ENCODE data around the gene LMTK2.

The LMTK2 gene

DNA sequence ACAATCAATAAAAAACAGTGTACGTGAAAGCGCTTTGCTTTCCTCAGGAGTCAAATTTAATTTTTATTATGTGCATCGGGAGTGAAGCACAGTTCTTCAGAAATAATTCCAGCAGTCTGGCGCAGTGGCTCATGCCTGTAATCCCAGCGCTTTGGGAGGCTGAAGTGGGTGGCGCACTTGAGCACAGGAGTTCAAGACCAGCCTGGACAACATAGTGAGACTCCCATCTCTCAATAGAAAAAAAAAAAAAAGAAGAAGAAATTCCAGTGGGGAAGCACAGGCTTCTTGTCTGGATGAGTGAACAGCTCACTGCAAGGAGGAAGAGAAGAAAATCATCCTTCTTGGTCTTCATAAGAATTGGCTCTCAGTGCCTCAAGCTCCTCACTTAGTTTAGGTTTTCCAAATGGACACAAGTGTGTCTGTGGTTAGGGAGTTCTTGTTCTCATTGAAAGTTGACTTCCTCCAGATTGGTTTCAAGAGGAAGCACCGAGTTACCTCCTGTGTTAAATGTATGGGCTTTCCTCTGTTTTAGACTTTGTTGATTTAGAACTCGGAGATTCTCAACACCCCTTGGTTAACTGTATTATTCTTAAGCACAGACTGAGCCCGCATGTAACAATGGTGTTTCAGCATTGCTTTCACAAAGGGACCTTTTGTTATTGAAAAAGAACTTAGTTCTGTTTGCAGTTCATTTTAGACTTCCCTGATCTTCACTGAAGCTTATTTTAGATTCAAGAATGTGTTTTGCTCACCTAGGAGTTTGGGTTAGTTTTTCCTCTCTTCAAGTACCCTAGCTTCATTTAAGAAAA, 28.0 kb downstream of the LMTK2 start:
- H3K4me3 ChIP-seq (ENCODE audit: insufficient read depth, low read depth, low read length, poor library complexity, severe bottlenecking), result no peak overlapping the region
- DNase-seq, result no peak
- no peaks in the 10 kb centered on the region for H3K27me3 ChIP-seq (replicated peaks; ENCODE audit: control insufficient read depth, insufficient read depth, low read length, poor library complexity, severe bottlenecking)
- peaks cover 13% of the 10 kb centered on the region for H3K36me3 ChIP-seq (ENCODE audit: control insufficient read depth, insufficient read depth, low read length)
- no peaks in the 10 kb centered on the region for H3K9me3 ChIP-seq (ENCODE audit: control insufficient read depth, low read length)
- H3K27ac ChIP-seq (ENCODE audit: insufficient read depth, low read length, poor library complexity, severe bottlenecking), result no peak overlapping the region
- H3K4me1 ChIP-seq (ENCODE audit: control insufficient read depth, insufficient read depth, low read length, poor library complexity, severe bottlenecking), result peaks cover 21% of the 10 kb centered on the region

DNA sequence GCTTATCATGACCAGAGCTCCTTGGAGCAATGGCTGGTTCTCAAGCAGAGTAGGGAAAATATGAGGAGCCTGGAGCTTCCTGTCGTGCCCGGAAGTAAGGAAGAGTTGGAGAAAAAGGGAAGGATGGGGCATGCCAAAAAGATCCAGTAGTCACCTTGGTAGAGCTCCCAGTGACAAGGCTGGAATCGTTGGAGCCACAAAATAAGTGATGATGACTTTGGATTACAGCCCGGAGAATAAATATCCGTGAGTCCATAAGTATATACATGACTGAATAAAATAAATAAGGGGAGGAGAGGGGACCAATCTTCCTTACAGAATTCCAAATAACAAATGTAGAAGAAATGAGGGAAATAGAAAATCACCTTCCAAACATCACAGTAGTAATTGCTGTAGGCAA, 29.3 kb downstream of the LMTK2 start:
- Histone ChIP-seq H3K4me1 (ENCODE audit: control insufficient read depth, insufficient read depth, low read length, poor library complexity, severe bottlenecking) (peaks cover 21% of the 10 kb centered on the region), H3K9me3 (ENCODE audit: control insufficient read depth, low read length) (no peaks in the 10 kb centered on the region), H3K4me3 (ENCODE audit: insufficient read depth, low read depth, low read length, poor library complexity, severe bottlenecking) (no peak overlapping the region), H3K27me3 (replicated peaks; ENCODE audit: control insufficient read depth, insufficient read depth, low read length, poor library complexity, severe bottlenecking) (no peaks in the 10 kb centered on the region), H3K27ac (ENCODE audit: insufficient read depth, low read length, poor library complexity, severe bottlenecking) (no peak overlapping the region), H3K36me3 (ENCODE audit: control insufficient read depth, insufficient read depth, low read length) (peaks cover 16% of the 10 kb centered on the region)
- no peak for DNase-seq

DNA sequence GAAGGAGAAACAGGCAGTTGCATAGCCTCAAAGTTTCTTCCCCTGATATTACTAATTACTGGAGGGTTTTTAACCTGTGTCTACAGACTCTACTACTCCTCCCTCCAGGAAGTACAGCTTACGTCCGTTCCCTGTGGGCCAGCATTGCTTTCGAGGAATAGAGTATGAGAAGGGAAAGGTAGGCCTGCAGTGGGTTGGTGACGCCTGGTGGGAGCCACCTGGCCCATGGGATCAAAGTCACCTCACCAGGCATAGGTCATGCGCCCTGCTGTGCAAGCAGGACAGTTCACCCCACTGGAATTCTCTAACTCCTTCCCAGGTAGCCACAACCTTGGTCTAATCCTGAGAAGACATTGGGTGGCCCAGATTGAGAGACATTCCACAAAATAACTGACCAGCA, 29.8 kb downstream of the LMTK2 start:
- peaks cover 20% of the 10 kb centered on the region for H3K36me3 ChIP-seq (ENCODE audit: control insufficient read depth, insufficient read depth, low read length)
- DNase-seq, result no peak
- no peak overlapping the region for H3K27ac ChIP-seq (ENCODE audit: insufficient read depth, low read length, poor library complexity, severe bottlenecking)
- H3K9me3 ChIP-seq (ENCODE audit: control insufficient read depth, low read length), result no peaks in the 10 kb centered on the region
- no peaks in the 10 kb centered on the region for H3K27me3 ChIP-seq (replicated peaks; ENCODE audit: control insufficient read depth, insufficient read depth, low read length, poor library complexity, severe bottlenecking)
- no peak overlapping the region for H3K4me3 ChIP-seq (ENCODE audit: insufficient read depth, low read depth, low read length, poor library complexity, severe bottlenecking)
- H3K4me1 ChIP-seq (ENCODE audit: control insufficient read depth, insufficient read depth, low read length, poor library complexity, severe bottlenecking), result peaks cover 21% of the 10 kb centered on the region

DNA sequence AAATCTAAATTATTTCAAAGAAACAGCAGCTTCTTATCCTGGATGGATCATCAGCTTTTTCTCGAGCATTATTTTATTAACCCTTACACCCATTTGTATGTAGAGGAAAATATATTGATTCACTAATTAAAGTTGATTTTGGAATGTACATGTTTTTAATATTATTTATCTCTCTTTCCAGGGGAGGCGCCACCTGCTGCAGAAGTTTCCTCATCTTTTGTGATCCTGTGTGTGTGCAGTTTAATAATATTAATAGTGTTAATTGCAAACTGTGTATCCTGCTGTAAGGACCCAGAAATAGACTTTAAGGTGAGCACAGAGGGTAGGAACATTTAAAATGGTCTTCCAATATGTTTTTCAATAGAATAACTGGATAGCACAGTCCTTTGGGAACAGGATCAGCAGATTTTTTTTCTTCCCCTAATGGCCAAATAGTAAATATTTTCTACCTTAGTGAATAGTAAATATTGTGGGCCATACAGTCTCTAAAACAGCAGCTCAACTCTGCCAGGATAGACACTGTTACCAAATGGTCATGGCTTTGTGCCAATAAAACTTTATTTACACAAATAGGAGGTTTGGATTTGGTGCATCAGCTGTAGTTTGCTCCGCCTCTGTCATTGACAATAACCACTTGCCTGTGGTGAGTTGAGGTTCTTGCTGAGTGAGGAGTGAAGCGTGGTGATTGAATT, 30.6 kb downstream of the LMTK2 start:
- H3K27me3 ChIP-seq (replicated peaks; ENCODE audit: control insufficient read depth, insufficient read depth, low read length, poor library complexity, severe bottlenecking), result no peaks in the 10 kb centered on the region
- no peak overlapping the region for H3K4me3 ChIP-seq (ENCODE audit: insufficient read depth, low read depth, low read length, poor library complexity, severe bottlenecking)
- H3K4me1 ChIP-seq (ENCODE audit: control insufficient read depth, insufficient read depth, low read length, poor library complexity, severe bottlenecking), result peaks cover 16% of the 10 kb centered on the region
- H3K27ac ChIP-seq (ENCODE audit: insufficient read depth, low read length, poor library complexity, severe bottlenecking), result no peak overlapping the region
- peaks cover 24% of the 10 kb centered on the region for H3K36me3 ChIP-seq (ENCODE audit: control insufficient read depth, insufficient read depth, low read length)
- no peaks in the 10 kb centered on the region for H3K9me3 ChIP-seq (ENCODE audit: control insufficient read depth, low read length)
- no peak for DNase-seq

DNA sequence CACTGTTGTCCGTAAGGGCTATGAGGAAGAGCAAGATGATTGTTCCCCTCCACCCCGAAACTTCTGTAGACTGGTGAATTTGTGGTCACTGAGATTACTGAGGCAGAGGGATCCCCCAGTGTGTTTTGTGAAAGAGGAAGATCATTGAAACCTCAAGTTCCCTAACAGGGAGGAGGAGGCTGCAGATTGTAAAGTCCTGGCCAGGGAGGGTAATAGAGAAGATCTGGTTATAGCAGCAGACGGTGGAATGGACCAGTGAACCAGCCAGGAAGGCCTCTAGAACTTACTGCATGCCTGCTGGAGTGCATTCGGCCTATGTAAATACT, 31.1 kb downstream of the LMTK2 start:
- peaks cover 11% of the 10 kb centered on the region for H3K4me1 ChIP-seq (ENCODE audit: control insufficient read depth, insufficient read depth, low read length, poor library complexity, severe bottlenecking)
- peaks cover 28% of the 10 kb centered on the region for H3K36me3 ChIP-seq (ENCODE audit: control insufficient read depth, insufficient read depth, low read length)
- H3K9me3 ChIP-seq (ENCODE audit: control insufficient read depth, low read length), result no peaks in the 10 kb centered on the region
- H3K4me3 ChIP-seq (ENCODE audit: insufficient read depth, low read depth, low read length, poor library complexity, severe bottlenecking), result no peak overlapping the region
- no peak for DNase-seq
- H3K27ac ChIP-seq (ENCODE audit: insufficient read depth, low read length, poor library complexity, severe bottlenecking), result no peak overlapping the region
- H3K27me3 ChIP-seq (replicated peaks; ENCODE audit: control insufficient read depth, insufficient read depth, low read length, poor library complexity, severe bottlenecking), result no peaks in the 10 kb centered on the region

DNA sequence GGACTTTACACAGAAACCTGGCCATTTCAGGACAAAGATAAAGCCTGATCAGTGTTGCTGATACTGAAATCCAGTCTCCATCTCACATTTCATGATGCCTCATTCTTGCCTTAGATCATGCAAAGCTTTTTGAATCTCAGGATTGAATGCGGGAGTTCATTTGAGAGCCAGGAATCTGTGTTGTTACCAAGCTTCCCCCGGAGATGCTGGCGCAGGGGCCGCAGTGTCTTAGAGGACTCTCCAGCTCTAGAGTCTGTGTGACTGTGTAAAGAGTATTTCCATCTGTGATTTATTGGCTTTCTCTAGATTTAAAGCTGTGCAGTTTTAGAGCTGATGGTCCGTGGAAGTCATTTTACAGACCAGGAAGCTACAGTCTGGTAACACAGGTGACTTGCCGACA, 32.0 kb downstream of the LMTK2 start:
- no peak overlapping the region for H3K27ac ChIP-seq (ENCODE audit: insufficient read depth, low read length, poor library complexity, severe bottlenecking)
- no peaks in the 10 kb centered on the region for H3K9me3 ChIP-seq (ENCODE audit: control insufficient read depth, low read length)
- no peak for DNase-seq
- H3K27me3 ChIP-seq (replicated peaks; ENCODE audit: control insufficient read depth, insufficient read depth, low read length, poor library complexity, severe bottlenecking), result no peaks in the 10 kb centered on the region
- H3K4me3 ChIP-seq (ENCODE audit: insufficient read depth, low read depth, low read length, poor library complexity, severe bottlenecking), result no peak overlapping the region
- peaks cover 2% of the 10 kb centered on the region for H3K4me1 ChIP-seq (ENCODE audit: control insufficient read depth, insufficient read depth, low read length, poor library complexity, severe bottlenecking)
- H3K36me3 ChIP-seq (ENCODE audit: control insufficient read depth, insufficient read depth, low read length), result peaks cover 36% of the 10 kb centered on the region

DNA sequence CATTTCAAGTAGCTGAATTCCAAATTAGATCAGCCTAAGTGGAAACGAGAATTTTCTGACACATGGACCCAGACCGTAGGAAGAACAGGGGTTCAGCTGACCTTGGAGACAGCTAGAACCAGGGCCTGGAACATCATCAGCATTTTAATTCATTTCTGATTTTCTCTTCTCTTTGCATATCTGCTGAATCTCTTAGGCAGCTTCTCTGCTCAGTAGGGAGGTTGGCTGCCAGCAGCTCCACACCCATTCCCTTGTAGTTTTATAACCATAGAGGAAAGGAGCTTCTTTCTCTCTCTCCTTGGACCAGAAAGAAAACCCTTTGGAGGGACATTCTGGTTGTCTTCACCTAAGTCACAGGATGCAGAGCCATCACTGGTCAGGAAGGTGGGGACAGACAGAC, 36.0 kb downstream of the LMTK2 start:
- no peak for DNase-seq
- Histone ChIP-seq H3K36me3 (ENCODE audit: control insufficient read depth, insufficient read depth, low read length) (peaks cover 43% of the 10 kb centered on the region), H3K4me1 (ENCODE audit: control insufficient read depth, insufficient read depth, low read length, poor library complexity, severe bottlenecking) (no peaks in the 10 kb centered on the region), H3K4me3 (ENCODE audit: insufficient read depth, low read depth, low read length, poor library complexity, severe bottlenecking) (no peak overlapping the region), H3K27me3 (replicated peaks; ENCODE audit: control insufficient read depth, insufficient read depth, low read length, poor library complexity, severe bottlenecking) (no peaks in the 10 kb centered on the region), H3K27ac (ENCODE audit: insufficient read depth, low read length, poor library complexity, severe bottlenecking) (no peak overlapping the region), H3K9me3 (ENCODE audit: control insufficient read depth, low read length) (no peaks in the 10 kb centered on the region)

DNA sequence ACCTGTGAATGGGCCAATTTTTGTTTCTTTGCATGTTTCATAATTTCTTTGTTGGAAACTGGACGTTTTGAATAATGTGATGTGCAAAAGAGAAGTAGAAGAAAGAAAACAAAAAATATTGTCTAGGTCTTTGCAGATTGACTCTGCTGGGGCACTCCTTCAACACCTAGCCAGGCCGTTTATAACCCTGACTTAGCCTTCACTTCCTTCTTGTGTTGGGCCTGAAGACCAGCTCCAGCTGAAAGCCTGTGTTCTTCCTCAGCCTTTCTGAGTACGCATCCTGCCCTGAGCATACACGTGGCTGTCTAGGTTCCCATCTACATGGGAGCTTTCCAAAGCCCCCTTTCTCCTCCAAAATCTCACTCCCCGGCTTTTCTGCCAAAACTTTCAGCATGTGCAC, 41.9 kb downstream of the LMTK2 start:
- Histone ChIP-seq H3K4me1 (ENCODE audit: control insufficient read depth, insufficient read depth, low read length, poor library complexity, severe bottlenecking) (no peaks in the 10 kb centered on the region), H3K27me3 (replicated peaks; ENCODE audit: control insufficient read depth, insufficient read depth, low read length, poor library complexity, severe bottlenecking) (no peaks in the 10 kb centered on the region), H3K9me3 (ENCODE audit: control insufficient read depth, low read length) (no peaks in the 10 kb centered on the region), H3K36me3 (ENCODE audit: control insufficient read depth, insufficient read depth, low read length) (peaks cover 20% of the 10 kb centered on the region), H3K4me3 (ENCODE audit: insufficient read depth, low read depth, low read length, poor library complexity, severe bottlenecking) (no peak overlapping the region), H3K27ac (ENCODE audit: insufficient read depth, low read length, poor library complexity, severe bottlenecking) (no peak overlapping the region)
- no peak for DNase-seq

DNA sequence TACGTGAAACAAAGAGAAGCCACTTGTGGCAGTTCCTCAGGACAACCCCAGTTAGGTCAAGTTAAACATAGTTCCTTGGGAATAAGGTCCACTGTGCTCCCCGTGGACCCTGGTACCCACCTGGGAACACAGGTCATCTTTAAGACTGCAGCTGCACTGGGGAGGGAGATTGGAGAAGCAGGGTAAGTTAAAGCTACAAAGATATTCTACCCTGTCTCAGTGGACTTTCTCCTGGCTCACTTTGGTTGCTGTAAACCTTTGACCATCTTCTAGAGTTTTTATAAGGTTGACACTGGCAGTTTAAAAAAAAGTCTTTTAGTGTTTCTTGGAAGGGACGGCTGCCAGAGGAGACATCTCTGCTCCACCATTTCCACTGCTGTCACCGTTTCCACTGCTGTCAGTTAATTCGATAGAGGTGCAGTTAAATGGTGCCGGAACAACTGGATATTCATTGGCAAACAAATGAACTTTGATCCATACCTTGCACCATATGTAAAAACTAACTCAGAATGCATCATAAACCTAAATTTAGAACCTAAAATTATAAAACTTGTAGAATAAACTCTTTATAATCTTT, 42.5 kb downstream of the LMTK2 start:
- DNase-seq, result no peak
- no peak overlapping the region for H3K27ac ChIP-seq (ENCODE audit: insufficient read depth, low read length, poor library complexity, severe bottlenecking)
- H3K9me3 ChIP-seq (ENCODE audit: control insufficient read depth, low read length), result no peaks in the 10 kb centered on the region
- peaks cover 19% of the 10 kb centered on the region for H3K36me3 ChIP-seq (ENCODE audit: control insufficient read depth, insufficient read depth, low read length)
- H3K27me3 ChIP-seq (replicated peaks; ENCODE audit: control insufficient read depth, insufficient read depth, low read length, poor library complexity, severe bottlenecking), result no peaks in the 10 kb centered on the region
- no peaks in the 10 kb centered on the region for H3K4me1 ChIP-seq (ENCODE audit: control insufficient read depth, insufficient read depth, low read length, poor library complexity, severe bottlenecking)
- H3K4me3 ChIP-seq (ENCODE audit: insufficient read depth, low read depth, low read length, poor library complexity, severe bottlenecking), result no peak overlapping the region

DNA sequence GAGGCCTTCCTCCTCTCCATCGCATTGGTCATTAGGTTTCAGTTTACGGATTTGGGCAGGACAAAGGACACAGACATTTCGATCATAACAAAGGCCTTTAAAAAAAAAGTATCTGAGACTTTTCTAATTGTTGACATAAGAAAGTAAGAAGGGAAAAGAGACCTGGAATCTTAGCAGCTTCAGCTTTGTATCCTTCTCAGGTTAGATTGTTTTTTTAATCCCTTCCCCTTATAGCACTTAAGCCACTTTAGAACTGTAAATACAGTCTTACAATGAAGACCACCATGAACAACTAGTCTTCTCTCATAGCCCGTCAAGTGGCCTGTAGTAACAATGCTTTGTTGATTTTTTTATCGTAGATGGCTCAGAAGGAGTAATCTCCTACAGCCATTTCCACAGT, 45.2 kb downstream of the LMTK2 start:
- H3K27ac ChIP-seq (ENCODE audit: insufficient read depth, low read length, poor library complexity, severe bottlenecking), result no peak overlapping the region
- H3K4me3 ChIP-seq (ENCODE audit: insufficient read depth, low read depth, low read length, poor library complexity, severe bottlenecking), result no peak overlapping the region
- H3K36me3 ChIP-seq (ENCODE audit: control insufficient read depth, insufficient read depth, low read length), result peaks cover 32% of the 10 kb centered on the region
- no peaks in the 10 kb centered on the region for H3K4me1 ChIP-seq (ENCODE audit: control insufficient read depth, insufficient read depth, low read length, poor library complexity, severe bottlenecking)
- H3K9me3 ChIP-seq (ENCODE audit: control insufficient read depth, low read length), result no peaks in the 10 kb centered on the region
- DNase-seq, result no peak
- H3K27me3 ChIP-seq (replicated peaks; ENCODE audit: control insufficient read depth, insufficient read depth, low read length, poor library complexity, severe bottlenecking), result no peaks in the 10 kb centered on the region
